D721Med (cell line): ENCODE results near the gene CSRP1.

ENCODE experiments used
- DNase-seq: peaks from one replicate; pipeline ENCODE4 v3.0.0; 2011; ENCODE audit warnings: low spot score; ENCODE audit not compliant: insufficient read length
- FAIRE-seq: peaks from 2 replicates; lab custom pipeline; 2011; peaks lifted over from hg19 to GRCh38; lab: Jason Lieb, UNC
- CTCF ChIP-seq: IDR thresholded peaks from 2 replicates; pipeline ENCODE4 v1.5.1; 2012; ENCODE audit warnings: mild to moderate bottlenecking, control low read depth; ENCODE audit not compliant: insufficient read depth; ENCODE audit errors: missing control alignments

The CSRP1 gene

GRCh38 chr1:201542309-201543035 lies 35.5 kb upstream of the CSRP1 start:
- DNase-seq (no peak), FAIRE-seq (no peak)
- no peak for TF ChIP-seq CTCF

- no peak for TF ChIP-seq CTCF
- FAIRE-seq (no peak), DNase-seq (no peak)
These were observed 34.2 kb upstream of the CSRP1 start for GRCh38 chr1:201540846-201541735.

- FAIRE-seq, result no peak
- TF ChIP-seq CTCF, result no peak
- DNase-seq, result peak; percentile 61
These were observed 32.9 kb upstream of the CSRP1 start for GRCh38 chr1:201539561-201540431.

GRCh38 chr1:201538612-201539551 lies 32.0 kb upstream of the CSRP1 start, which contains the start of gene NAV1:
Gene NAV1, plus strand, starts transcription at chr1:201539127. Its CDS starts 83,758 bp downstream, at chr1:201622885.
- FAIRE-seq (no peak), DNase-seq (no peak)
- no peak for TF ChIP-seq CTCF

GRCh38 chr1:201537891-201538611 lies 31.1 kb upstream of the CSRP1 start:
- no peak for FAIRE-seq
- no peak for DNase-seq
- TF ChIP-seq CTCF, result no peak

GRCh38 chr1:201537467-201537866 lies 30.5 kb upstream of the CSRP1 start:
- DNase-seq (no peak), FAIRE-seq (no peak)
- no peak for TF ChIP-seq CTCF
